Measurements from ENCODE around the gene TSPY2. TPM values are rescaled to one million over a fixed set of nuclear protein-coding genes. Genes with fewer than 3 reads are reported as not detected.

TSPY2 gene
- not detected in 2 replicates for total RNA-seq

GRCh38 chrY:6245923-6246322 lies at the start of gene TSPY2:
TSS of gene TSPY2 (plus strand) at chrY:6246223. CDS start at chrY:6246269, 46 bp downstream.

All from bronchus fibroblast of lung (primary cell).